Neural progenitor cell (in vitro differentiated cells): Measurements from ENCODE around the gene C1orf87.

ENCODE experiments used
- CTCF ChIP-seq: fragments of 200-600 bp; sonication (generic); IDR thresholded peaks from 2 replicates; pipeline ENCODE4 v1.5.1; 2017; ENCODE audit warnings: antibody characterized with exemption, mild to moderate bottlenecking
- EZH2 ChIP-seq: fragments of 200-600 bp; sonication (generic); IDR thresholded peaks from 2 replicates; pipeline ENCODE4 v1.6.1; 2017; ENCODE audit warnings: antibody characterized with exemption, mild to moderate bottlenecking, moderate library complexity
- EZH2phosphoT487 ChIP-seq: fragments of 200-600 bp; sonication (generic); IDR thresholded peaks from 2 replicates; pipeline ENCODE4 v1.6.1; 2017; ENCODE audit warnings: antibody characterized with exemption

- no peak for TF ChIP-seq EZH2phosphoT487
- TF ChIP-seq CTCF = no peak
- no peak for TF ChIP-seq EZH2
Measured at GRCh38 chr1:60033066-60033465, 40.5 kb downstream of the C1orf87 start.
